ENCODE data around the gene C19orf38.

C19orf38 gene

GRCh38 chr19:10895363-10895762, 47.1 kb downstream of the C19orf38 start:
- H4K20me1 ChIP-seq (ENCODE audit: insufficient read depth): no peaks in the 10 kb centered on the region
- no peak overlapping the region for H3K4me2 ChIP-seq
- TF ChIP-seq CTCF (conservative IDR thresholded peaks at IDR 0.05; ENCODE audit: low read depth, low read length): no peak
- no peaks in the 10 kb centered on the region for H3K36me3 ChIP-seq (ENCODE audit: insufficient read depth)
- H3K4me3 ChIP-seq (IDR thresholded peaks at IDR 0.05; ENCODE audit: insufficient read depth, low read depth, low read length): no peak overlapping the region
- H3K27ac ChIP-seq: no peak overlapping the region
- H3K4me1 ChIP-seq (ENCODE audit: low read depth, poor library complexity, severe bottlenecking): no peaks in the 10 kb centered on the region
- H3K9ac ChIP-seq: no peak overlapping the region
- no peaks in the 10 kb centered on the region for H3K27me3 ChIP-seq (ENCODE audit: insufficient read depth, low read depth)
- H2AFZ ChIP-seq (ENCODE audit: low read depth): no peak overlapping the region
- H3K79me2 ChIP-seq (ENCODE audit: insufficient read depth, low read depth): no peaks in the 10 kb centered on the region; the same call in 1 of the 2 replicates

GRCh38 chr19:10895920-10896319, 47.7 kb downstream of the C19orf38 start:
- Histone ChIP-seq H3K36me3 (ENCODE audit: insufficient read depth) (no peaks in the 10 kb centered on the region), H3K27ac (no peak overlapping the region), H3K4me1 (ENCODE audit: low read depth, poor library complexity, severe bottlenecking) (no peaks in the 10 kb centered on the region), H3K79me2 (ENCODE audit: insufficient read depth, low read depth) (no peaks in the 10 kb centered on the region; the same call in 1 of the 2 replicates), H3K9ac (no peak overlapping the region), H4K20me1 (ENCODE audit: insufficient read depth) (no peaks in the 10 kb centered on the region), H2AFZ (ENCODE audit: low read depth) (no peak overlapping the region), H3K4me3 (IDR thresholded peaks at IDR 0.05; ENCODE audit: insufficient read depth, low read depth, low read length) (no peak overlapping the region), H3K4me2 (no peak overlapping the region), H3K27me3 (ENCODE audit: insufficient read depth, low read depth) (no peaks in the 10 kb centered on the region)
- TF ChIP-seq CTCF (conservative IDR thresholded peaks at IDR 0.05; ENCODE audit: low read depth, low read length): no peak

GRCh38 chr19:10896851-10897526, 48.8 kb downstream of the C19orf38 start:
- no peaks in the 10 kb centered on the region; the same call in 1 of the 2 replicates for H3K79me2 ChIP-seq (ENCODE audit: insufficient read depth, low read depth)
- H3K4me1 ChIP-seq (ENCODE audit: low read depth, poor library complexity, severe bottlenecking): no peaks in the 10 kb centered on the region
- no peak for TF ChIP-seq CTCF (conservative IDR thresholded peaks at IDR 0.05; ENCODE audit: low read depth, low read length)
- no peak overlapping the region for H3K27ac ChIP-seq
- no peak overlapping the region for H2AFZ ChIP-seq (ENCODE audit: low read depth)
- H3K4me2 ChIP-seq: no peak overlapping the region
- no peak overlapping the region for H3K9ac ChIP-seq
- no peaks in the 10 kb centered on the region for H3K27me3 ChIP-seq (ENCODE audit: insufficient read depth, low read depth)
- H3K36me3 ChIP-seq (ENCODE audit: insufficient read depth): no peaks in the 10 kb centered on the region
- no peak overlapping the region for H3K4me3 ChIP-seq (IDR thresholded peaks at IDR 0.05; ENCODE audit: insufficient read depth, low read depth, low read length)
- no peaks in the 10 kb centered on the region for H4K20me1 ChIP-seq (ENCODE audit: insufficient read depth)

- Histone ChIP-seq H3K4me2 (no peak overlapping the region), H3K27ac (no peak overlapping the region), H3K36me3 (ENCODE audit: insufficient read depth) (no peaks in the 10 kb centered on the region), H3K79me2 (ENCODE audit: insufficient read depth, low read depth) (peaks cover 2% of the 10 kb centered on the region; the same call in 1 of the 2 replicates), H3K4me3 (IDR thresholded peaks at IDR 0.05; ENCODE audit: insufficient read depth, low read depth, low read length) (no peak overlapping the region), H3K27me3 (ENCODE audit: insufficient read depth, low read depth) (no peaks in the 10 kb centered on the region), H3K4me1 (ENCODE audit: low read depth, poor library complexity, severe bottlenecking) (no peaks in the 10 kb centered on the region), H4K20me1 (ENCODE audit: insufficient read depth) (no peaks in the 10 kb centered on the region), H2AFZ (ENCODE audit: low read depth) (no peak overlapping the region), H3K9ac (no peak overlapping the region)
- no peak for TF ChIP-seq CTCF (conservative IDR thresholded peaks at IDR 0.05; ENCODE audit: low read depth, low read length)
Observed at GRCh38 chr19:10898633-10899032, 50.4 kb downstream of the C19orf38 start.

All from KMS-11 (cell line).